Osteocyte (in vitro differentiated cells): ENCODE data around the gene RPL36A. TPM values are rescaled to one million over a fixed set of nuclear protein-coding genes. Genes with fewer than 3 reads are reported as not detected.

ENCODE experiments used
- DNase-seq: peaks from one replicate; pipeline ENCODE4 v3.0.0; 2021; ENCODE audit warnings: mixed read lengths; ENCODE audit not compliant: unreplicated experiment; ENCODE audit errors: extremely low spot score
- H3K27ac Mint-ChIP-seq: one replicate; pipeline ENCODE4 v1.8.0; 2021; ENCODE audit warnings: mild to moderate bottlenecking, mixed read lengths; ENCODE audit not compliant: unreplicated experiment
- H3K27me3 Mint-ChIP-seq: one replicate; pipeline ENCODE4 v1.8.0; 2021; ENCODE audit warnings: mixed read lengths; ENCODE audit not compliant: unreplicated experiment
- H3K36me3 Mint-ChIP-seq: one replicate; pipeline ENCODE4 v1.8.0; 2021; ENCODE audit warnings: mixed read lengths; ENCODE audit not compliant: unreplicated experiment
- H3K4me1 Mint-ChIP-seq: one replicate; pipeline ENCODE4 v1.8.0; 2021; ENCODE audit warnings: mixed read lengths; ENCODE audit not compliant: unreplicated experiment
- H3K4me3 Mint-ChIP-seq: one replicate; pipeline ENCODE4 v1.8.0; 2021; ENCODE audit warnings: mild to moderate bottlenecking, moderate library complexity, mixed read lengths; ENCODE audit not compliant: unreplicated experiment
- H3K9me3 Mint-ChIP-seq: one replicate; pipeline ENCODE4 v1.8.0; 2021; ENCODE audit warnings: mixed read lengths; ENCODE audit not compliant: unreplicated experiment
- total RNA-seq: library from RNA; stranded (reverse); gene quantifications from 2 replicates; pipeline ENCODE4 v1.2.1, GENCODE V29; 2021
- TF ChIP-seq, protein P1 (sequence below): fragments of 200-600 bp; sonication (generic); IDR thresholded peaks from 2 replicates; pipeline ENCODE4 v1.5.0; 2021; ENCODE audit warnings: antibody characterized with exemption, mild to moderate bottlenecking, moderate library complexity

Gene RPL36A
- total RNA-seq, 1 donor from 2014 or later: 266 TPM

DNA sequence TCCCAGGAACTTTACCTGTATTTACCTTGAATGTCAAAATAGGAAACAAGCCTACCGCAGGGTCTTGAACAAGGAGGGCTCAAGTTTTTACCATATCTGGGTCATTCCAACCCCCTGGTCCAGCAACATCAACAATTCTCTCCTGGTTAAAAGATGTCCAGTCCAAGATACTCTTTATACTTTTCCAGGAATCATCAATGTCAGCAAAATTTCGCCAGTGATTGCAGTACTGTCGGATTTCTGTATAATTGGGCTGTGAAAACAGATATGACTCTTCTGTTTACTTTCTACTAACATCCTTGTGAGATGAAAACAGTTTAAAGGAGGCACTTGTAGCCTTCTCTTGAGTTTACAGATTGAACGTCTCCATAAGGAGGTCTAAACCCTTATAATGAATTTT lies 7.9 kb downstream of the RPL36A start:
- Mint-ChIP-seq H3K4me3 (no peak overlapping the region), H3K36me3 (peaks cover 5% of the 10 kb centered on the region), H3K9me3 (peaks cover 2% of the 10 kb centered on the region), H3K27ac (no peak overlapping the region), H3K4me1 (peaks cover under 1% of the 10 kb centered on the region), H3K27me3 (no peaks in the 10 kb centered on the region)
- TF ChIP-seq, protein P1, sequence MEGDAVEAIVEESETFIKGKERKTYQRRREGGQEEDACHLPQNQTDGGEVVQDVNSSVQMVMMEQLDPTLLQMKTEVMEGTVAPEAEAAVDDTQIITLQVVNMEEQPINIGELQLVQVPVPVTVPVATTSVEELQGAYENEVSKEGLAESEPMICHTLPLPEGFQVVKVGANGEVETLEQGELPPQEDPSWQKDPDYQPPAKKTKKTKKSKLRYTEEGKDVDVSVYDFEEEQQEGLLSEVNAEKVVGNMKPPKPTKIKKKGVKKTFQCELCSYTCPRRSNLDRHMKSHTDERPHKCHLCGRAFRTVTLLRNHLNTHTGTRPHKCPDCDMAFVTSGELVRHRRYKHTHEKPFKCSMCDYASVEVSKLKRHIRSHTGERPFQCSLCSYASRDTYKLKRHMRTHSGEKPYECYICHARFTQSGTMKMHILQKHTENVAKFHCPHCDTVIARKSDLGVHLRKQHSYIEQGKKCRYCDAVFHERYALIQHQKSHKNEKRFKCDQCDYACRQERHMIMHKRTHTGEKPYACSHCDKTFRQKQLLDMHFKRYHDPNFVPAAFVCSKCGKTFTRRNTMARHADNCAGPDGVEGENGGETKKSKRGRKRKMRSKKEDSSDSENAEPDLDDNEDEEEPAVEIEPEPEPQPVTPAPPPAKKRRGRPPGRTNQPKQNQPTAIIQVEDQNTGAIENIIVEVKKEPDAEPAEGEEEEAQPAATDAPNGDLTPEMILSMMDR: no peak
- DNase-seq: no peak

DNA sequence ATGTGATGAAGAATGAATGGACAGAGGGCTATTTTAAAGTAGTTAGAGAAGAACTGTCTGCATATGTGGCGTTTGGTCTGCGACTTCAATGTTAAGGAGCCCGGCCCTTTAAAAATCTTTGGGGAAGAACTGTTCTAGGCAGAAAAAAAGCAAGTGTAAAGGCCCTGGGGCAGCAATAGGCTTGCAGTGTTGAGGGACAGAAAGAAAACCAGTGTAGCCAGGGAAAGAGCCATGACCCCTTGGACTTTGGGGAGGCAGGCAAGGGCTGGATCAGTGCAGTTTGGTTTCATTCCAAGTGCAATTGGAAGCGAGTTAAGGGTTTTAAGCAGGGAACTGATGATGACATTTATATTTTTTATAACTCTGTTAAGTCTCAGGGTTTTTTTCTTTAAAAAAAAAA lies 9.0 kb downstream of the RPL36A start:
- Mint-ChIP-seq H3K27me3 (no peaks in the 10 kb centered on the region), H3K4me3 (no peak overlapping the region), H3K36me3 (peaks cover 7% of the 10 kb centered on the region), H3K27ac (no peak overlapping the region), H3K4me1 (no peaks in the 10 kb centered on the region), H3K9me3 (peaks cover 4% of the 10 kb centered on the region)
- no peak for DNase-seq
- TF ChIP-seq, protein P1: no peak

DNA sequence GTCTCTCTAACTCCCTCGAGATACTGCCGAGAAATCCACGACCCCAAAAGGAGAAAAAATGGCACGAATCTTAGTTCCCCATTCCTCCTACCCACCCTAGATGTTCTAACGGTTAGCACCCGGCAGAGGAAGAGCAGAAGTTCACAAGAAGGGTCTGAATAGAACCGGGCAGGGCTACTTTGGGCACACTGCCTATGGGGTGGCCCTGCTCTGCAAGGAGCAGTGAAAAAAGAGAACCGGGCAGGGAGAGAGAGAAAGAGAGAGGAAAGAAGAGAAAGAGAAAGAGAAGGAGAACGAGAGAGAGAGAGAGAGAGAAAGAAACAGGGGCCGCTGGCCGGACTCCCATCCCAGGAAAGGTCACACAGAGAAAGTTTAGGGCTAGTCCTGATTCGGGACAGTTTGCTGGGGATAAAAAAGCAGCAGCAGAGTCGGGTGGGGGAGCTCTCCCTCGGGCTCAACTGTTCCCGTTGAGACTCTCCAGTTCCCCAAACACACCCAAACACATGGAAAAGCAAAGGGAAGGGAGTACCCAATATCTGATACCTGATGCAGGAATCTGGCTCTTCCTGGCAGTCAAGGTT lies 16.4 kb downstream of the RPL36A start:
- H3K27me3 Mint-ChIP-seq: no peaks in the 10 kb centered on the region
- DNase-seq: no peak
- TF ChIP-seq, protein P1: no peak
- peaks cover 25% of the 10 kb centered on the region for H3K4me1 Mint-ChIP-seq
- peak overlapping the region; percentile 99 for H3K27ac Mint-ChIP-seq
- peak overlapping the region; percentile 84 for H3K4me3 Mint-ChIP-seq
- peaks cover 2% of the 10 kb centered on the region for H3K36me3 Mint-ChIP-seq
- H3K9me3 Mint-ChIP-seq: peaks cover 4% of the 10 kb centered on the region

DNA sequence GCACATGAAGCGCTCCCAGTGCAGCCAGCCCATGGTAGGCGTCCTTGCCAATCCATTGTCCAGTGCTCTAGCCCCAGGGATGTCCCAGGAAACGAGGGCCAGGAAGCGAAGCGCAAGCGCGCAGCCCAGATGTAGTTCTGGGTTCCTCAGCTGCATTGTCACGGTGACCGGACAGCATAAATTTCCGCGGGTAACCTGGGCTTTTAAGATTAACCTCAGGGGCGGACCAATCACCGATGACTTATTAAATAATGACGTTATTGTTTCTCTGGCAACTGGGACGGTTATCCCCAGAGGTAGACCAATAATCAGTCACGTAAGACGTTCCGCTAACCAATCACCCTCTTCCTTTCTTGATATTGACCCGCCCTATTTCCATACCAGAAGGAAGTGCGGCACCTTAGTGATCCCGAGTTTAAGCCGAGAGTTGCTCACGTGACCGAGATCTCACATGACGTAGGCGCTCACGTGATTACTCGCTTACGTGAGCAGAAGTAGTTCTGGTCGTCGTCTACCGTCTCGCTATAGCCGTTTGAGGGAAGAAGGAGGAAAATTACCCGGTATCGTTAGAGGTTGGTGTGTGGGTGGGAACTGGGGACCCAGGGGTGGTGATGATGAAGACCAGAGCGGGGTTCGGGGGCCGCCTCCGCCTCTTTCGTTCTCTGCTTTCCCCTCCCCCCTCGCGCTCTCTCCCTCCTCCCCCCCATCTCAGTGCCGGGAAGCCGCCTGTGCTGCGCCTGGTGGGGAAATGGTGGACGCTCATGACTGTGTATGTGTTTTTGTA lies 17.1 kb downstream of the RPL36A start, which contains the start of the genes GLA and HNRNPH2:
TSS of gene GLA (minus strand) at position 178 of the 784 bp plus-strand sequence. CDS start at position 156, 22 bp downstream.
TSS of gene HNRNPH2 (plus strand) at position 475 of the 784 bp plus-strand sequence. CDS start 3,767 bp downstream, outside the sequence.
- peaks cover 25% of the 10 kb centered on the region for H3K4me1 Mint-ChIP-seq
- peak; percentile 93 for DNase-seq
- H3K27me3 Mint-ChIP-seq: no peaks in the 10 kb centered on the region
- peaks cover 4% of the 10 kb centered on the region for H3K9me3 Mint-ChIP-seq
- TF ChIP-seq, protein P1: no peak
- peak within 1 kb of the TSS; percentile 84 for H3K4me3 Mint-ChIP-seq
- H3K36me3 Mint-ChIP-seq: peaks cover 5% of the 10 kb centered on the region
- H3K27ac Mint-ChIP-seq: peak within 1 kb of the TSS; percentile 99

DNA sequence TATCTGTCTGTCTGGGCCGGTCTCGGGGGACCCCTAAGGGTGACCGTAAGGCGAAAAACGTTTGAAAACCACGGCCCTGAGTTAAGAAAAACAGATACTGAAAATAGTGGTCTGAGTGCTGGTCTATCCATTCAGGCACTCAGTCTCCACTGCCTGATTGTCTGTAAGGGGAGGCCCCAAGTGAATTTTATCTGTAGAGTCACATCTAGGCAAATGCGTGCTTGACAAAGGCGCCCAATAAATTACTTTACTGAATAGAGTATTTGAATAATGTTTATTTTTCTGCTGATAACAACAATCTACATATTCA lies 17.7 kb downstream of the RPL36A start:
- Mint-ChIP-seq H3K4me3 (peak overlapping the region; percentile 84), H3K9me3 (peaks cover 4% of the 10 kb centered on the region), H3K36me3 (peaks cover 5% of the 10 kb centered on the region), H3K27me3 (no peaks in the 10 kb centered on the region), H3K27ac (peak overlapping the region; percentile 99), H3K4me1 (peaks cover 25% of the 10 kb centered on the region)
- TF ChIP-seq, protein P1: peak; percentile 9
- no peak for DNase-seq
